A549 (cell line): ENCODE measurements around the gene HOMER3.

Source experiments
- BHLHE40 ChIP-seq: IDR thresholded peaks from 2 replicates; pipeline ENCODE4 v1.6.1; 2012; ENCODE audit warnings: low read depth, low read length, inconsistent platforms
- ESRRA ChIP-seq: fragments of 150-350 bp; IDR thresholded peaks from 2 replicates; pipeline ENCODE4 v1.6.1; 2014; ENCODE audit warnings: mild to moderate bottlenecking, low read length, borderline replicate concordance
- POLR2A ChIP-seq: IDR thresholded peaks from 2 replicates; pipeline ENCODE4 v1.6.1; 2012; ENCODE audit warnings: mild to moderate bottlenecking, low read length
- RAD21 ChIP-seq, 2 experiments: fragments of >200 bp in 1 of 2; sonication (Bioruptor Twin) in 1 of 2; formaldehyde crosslinking in 1 of 2; IDR thresholded peaks in 1 of 2; conservative IDR thresholded peaks in 1 of 2; 2 replicates in 1 of 2; 3 replicates in 1 of 2; pipeline ENCODE4 v1.6.1; 2012 to 2018; ENCODE audit warnings: inconsistent platforms in 1 of 2
- TF ChIP-seq, protein P1 (sequence below): fragments of >200 bp; sonication (Bioruptor Twin); formaldehyde crosslinking; IDR thresholded peaks from 3 replicates; pipeline ENCODE4 v1.5.1; 2016

DNA sequence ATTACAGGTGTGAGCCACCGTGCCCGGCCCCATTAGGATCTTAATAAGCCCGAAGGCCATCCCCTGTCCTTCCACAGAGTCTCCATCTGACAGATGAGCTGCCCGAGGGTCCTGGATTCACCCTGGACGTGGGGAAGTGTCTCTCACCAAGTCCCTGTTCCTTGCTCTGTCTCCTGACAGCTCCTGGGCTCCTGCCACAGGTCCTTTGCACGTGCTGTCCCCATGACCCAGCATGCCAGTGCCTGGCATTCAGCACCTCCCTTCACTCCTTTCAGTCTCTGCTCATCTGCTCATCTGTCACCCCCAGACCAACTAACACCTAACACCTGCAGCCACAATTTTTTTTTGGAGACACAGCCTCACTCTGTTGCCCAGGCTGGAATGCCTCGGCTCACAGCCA is 59.5 kb downstream of the HOMER3 start:
- TF ChIP-seq POLR2A, result no peak
- TF ChIP-seq, protein P1, sequence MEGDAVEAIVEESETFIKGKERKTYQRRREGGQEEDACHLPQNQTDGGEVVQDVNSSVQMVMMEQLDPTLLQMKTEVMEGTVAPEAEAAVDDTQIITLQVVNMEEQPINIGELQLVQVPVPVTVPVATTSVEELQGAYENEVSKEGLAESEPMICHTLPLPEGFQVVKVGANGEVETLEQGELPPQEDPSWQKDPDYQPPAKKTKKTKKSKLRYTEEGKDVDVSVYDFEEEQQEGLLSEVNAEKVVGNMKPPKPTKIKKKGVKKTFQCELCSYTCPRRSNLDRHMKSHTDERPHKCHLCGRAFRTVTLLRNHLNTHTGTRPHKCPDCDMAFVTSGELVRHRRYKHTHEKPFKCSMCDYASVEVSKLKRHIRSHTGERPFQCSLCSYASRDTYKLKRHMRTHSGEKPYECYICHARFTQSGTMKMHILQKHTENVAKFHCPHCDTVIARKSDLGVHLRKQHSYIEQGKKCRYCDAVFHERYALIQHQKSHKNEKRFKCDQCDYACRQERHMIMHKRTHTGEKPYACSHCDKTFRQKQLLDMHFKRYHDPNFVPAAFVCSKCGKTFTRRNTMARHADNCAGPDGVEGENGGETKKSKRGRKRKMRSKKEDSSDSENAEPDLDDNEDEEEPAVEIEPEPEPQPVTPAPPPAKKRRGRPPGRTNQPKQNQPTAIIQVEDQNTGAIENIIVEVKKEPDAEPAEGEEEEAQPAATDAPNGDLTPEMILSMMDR, result no peak
- no peak for TF ChIP-seq ESRRA
- no peak for TF ChIP-seq BHLHE40
- TF ChIP-seq RAD21 (conservative IDR thresholded peaks at IDR 0.05 in 1 of 2, IDR thresholded peaks at IDR 0.05 in 1 of 2), result no peak
